GM23338 (cell line): Measurements from ENCODE around the gene NDUFS6. TPM values are rescaled to one million over a fixed set of nuclear protein-coding genes. Genes with fewer than 3 reads are reported as not detected.

Experiments used
- ATAC-seq: fragments of 200-7000 bp; cut with Tn5 transposase; 3 replicates; pipeline ENCODE4 v1.9.1; 2020
- DNase-seq: peaks from one replicate; pipeline ENCODE4 v3.0.0-alpha.2; 2015; ENCODE audit warnings: low spot score
- H2AFZ ChIP-seq: fragments of 200-600 bp; sonication (generic); 2 replicates; pipeline ENCODE4 v1.8.0; 2016; ENCODE audit warnings: antibody characterized with exemption, mild to moderate bottlenecking, moderate library complexity
- H3F3A ChIP-seq: fragments of 200-600 bp; sonication (generic); replicated peaks from 2 replicates; pipeline ENCODE4 v1.8.0; 2017; ENCODE audit warnings: antibody characterized with exemption, mixed run types, low read depth
- H3K27ac ChIP-seq: fragments of 200-600 bp; sonication (generic); 2 replicates; pipeline ENCODE4 v1.6.1; 2016; ENCODE audit warnings: low read depth
- H3K27me3 ChIP-seq: fragments of 200-600 bp; sonication (generic); 2 replicates; pipeline ENCODE4 v1.8.0; 2016; ENCODE audit warnings: mild to moderate bottlenecking, mixed run types, moderate library complexity; ENCODE audit not compliant: insufficient read depth
- H3K36me3 ChIP-seq: fragments of 200-600 bp; sonication (generic); 2 replicates; pipeline ENCODE4 v1.8.0; 2016; ENCODE audit warnings: mild to moderate bottlenecking; ENCODE audit not compliant: insufficient read depth
- H3K4me1 ChIP-seq: fragments of 200-600 bp; sonication (generic); 2 replicates; pipeline ENCODE4 v1.8.0; 2016; ENCODE audit warnings: mild to moderate bottlenecking, moderate library complexity; ENCODE audit not compliant: insufficient read depth
- H3K4me2 ChIP-seq: fragments of 200-600 bp; sonication (generic); 2 replicates; pipeline ENCODE4 v1.7.1; 2017; ENCODE audit warnings: mixed run types
- H3K4me3 ChIP-seq: fragments of 200-600 bp; sonication (generic); 2 replicates; pipeline ENCODE4 v1.6.1; 2016; ENCODE audit warnings: mixed run types
- H3K79me2 ChIP-seq: fragments of 200-600 bp; sonication (generic); replicated peaks from 2 replicates; pipeline ENCODE4 v1.8.0; 2017; ENCODE audit warnings: mild to moderate bottlenecking; ENCODE audit not compliant: insufficient read depth
- H3K9me2 ChIP-seq: fragments of 200-600 bp; sonication (generic); 2 replicates; pipeline ENCODE4 v1.8.0; 2017; ENCODE audit not compliant: insufficient read depth
- H4K20me1 ChIP-seq: fragments of 200-600 bp; sonication (generic); replicated peaks from 2 replicates; pipeline ENCODE4 v1.8.0; 2017; ENCODE audit warnings: mild to moderate bottlenecking; ENCODE audit not compliant: insufficient read depth
- H3K27ac Mint-ChIP-seq: 2 replicates; pipeline ENCODE4 v1.8.0; 2020; ENCODE audit warnings: inconsistent platforms, mild to moderate bottlenecking, moderate library complexity, mixed read lengths
- H3K27me3 Mint-ChIP-seq: 3 replicates; pipeline ENCODE4 v1.8.0; 2022; ENCODE audit warnings: low read depth, mild to moderate bottlenecking, moderate library complexity, mixed read lengths, inconsistent platforms; ENCODE audit not compliant: insufficient read depth, poor library complexity
- H3K36me3 Mint-ChIP-seq: 3 replicates; pipeline ENCODE4 v1.8.0; 2021; ENCODE audit warnings: low read depth, mild to moderate bottlenecking, inconsistent platforms, moderate library complexity, mixed read lengths
- H3K4me1 Mint-ChIP-seq: 3 replicates; pipeline ENCODE4 v1.8.0; 2020; ENCODE audit warnings: mild to moderate bottlenecking, inconsistent platforms, mixed read lengths
- H3K4me3 Mint-ChIP-seq: 3 replicates; pipeline ENCODE4 v1.8.0; 2021; ENCODE audit warnings: moderate library complexity, mild to moderate bottlenecking, inconsistent platforms, mixed read lengths
- H3K9me3 Mint-ChIP-seq: 3 replicates; pipeline ENCODE4 v1.8.0; 2020; ENCODE audit warnings: moderate library complexity, mild to moderate bottlenecking, inconsistent platforms, mixed read lengths
- CREB1 ChIP-seq: fragments of 250-450 bp; sonication (Bioruptor Pico); IDR thresholded peaks from 2 replicates; pipeline ENCODE4 v1.5.0; 2020; ENCODE audit warnings: low read depth, mild to moderate bottlenecking, moderate library complexity
- EZH2 ChIP-seq: fragments of 200-600 bp; sonication (generic); IDR thresholded peaks from one replicate; pipeline ENCODE4 v1.8.0; 2017; ENCODE audit warnings: antibody characterized with exemption, mild to moderate bottlenecking, low read depth; ENCODE audit not compliant: unreplicated experiment
- EZH2phosphoT487 ChIP-seq: fragments of 200-600 bp; sonication (generic); IDR thresholded peaks from one replicate; pipeline ENCODE4 v1.8.1; 2018; ENCODE audit warnings: antibody characterized with exemption; ENCODE audit not compliant: unreplicated experiment
- JUNB ChIP-seq: IDR thresholded peaks from one replicate; pipeline ENCODE4 v1.6.1; 2016; ENCODE audit warnings: antibody characterized with exemption; ENCODE audit not compliant: unreplicated experiment
- NANOG ChIP-seq: IDR thresholded peaks from 2 replicates; pipeline ENCODE4 v1.6.1; 2016; ENCODE audit warnings: antibody characterized with exemption, borderline replicate concordance
- POLR2AphosphoS5 ChIP-seq: IDR thresholded peaks from 2 replicates; pipeline ENCODE4 v1.6.1; 2016; ENCODE audit warnings: antibody characterized with exemption, low read depth
- STAT1 ChIP-seq: IDR thresholded peaks from one replicate; pipeline ENCODE4 v1.6.1; 2016; ENCODE audit warnings: antibody characterized with exemption; ENCODE audit not compliant: unreplicated experiment
- ZNF114 ChIP-seq: fragments of 250-450 bp; sonication (Bioruptor Pico); IDR thresholded peaks from 2 replicates; pipeline ENCODE4 v1.5.0; 2020; ENCODE audit warnings: mild to moderate bottlenecking, moderate library complexity
- ZNF331 ChIP-seq: fragments of 250-450 bp; sonication (Bioruptor Pico); IDR thresholded peaks from 2 replicates; pipeline ENCODE4 v1.5.0; 2020; ENCODE audit warnings: low read depth, mild to moderate bottlenecking, moderate library complexity
- polyA plus RNA-seq: library from polyadenylated mRNA; unstranded; fragments of >200 nt; fragmentation: Nextera tagmentation; extraction: Ambion mirVana; gene quantifications from 2 replicates; pipeline ENCODE4 v1.2.1, GENCODE V29; 2016
- total RNA-seq: library from RNA; depleted of rRNA; stranded (reverse); fragments of >200 nt; shearing (Covaris generic); gene quantifications from 2 replicates; pipeline ENCODE4 v1.2.3, GENCODE V29; 2014
- TF ChIP-seq, protein P1 (sequence below): fragments of 250-450 bp; sonication (Bioruptor Pico); IDR thresholded peaks from 2 replicates; pipeline ENCODE4 v1.5.0; 2020; ENCODE audit warnings: mild to moderate bottlenecking, moderate library complexity
- TF ChIP-seq, protein P2 (sequence below), 2 experiments: fragments of 200-600 bp in 1 of 2; sonication (generic) in 1 of 2; conservative IDR thresholded peaks; 2 replicates each; pipeline versions ENCODE4 v1.5.1 to v1.6.1; 2016 to 2017; ENCODE audit warnings: antibody characterized with exemption in 2 of 2, low read depth in 2 of 2, mild to moderate bottlenecking in 2 of 2, moderate library complexity in 1 of 2
- TF ChIP-seq, protein P3 (sequence below): IDR thresholded peaks from one replicate; pipeline ENCODE4 v1.6.1; 2018; ENCODE audit warnings: antibody characterized with exemption; ENCODE audit not compliant: unreplicated experiment
- TF ChIP-seq, protein P4 (sequence below): IDR thresholded peaks from 2 replicates; pipeline ENCODE4 v1.6.1; 2016; ENCODE audit warnings: antibody characterized with exemption

The NDUFS6 gene
- total and polyA plus RNA-seq, 2 experiments from 2014 or later: 94.8 to 289 TPM

DNA sequence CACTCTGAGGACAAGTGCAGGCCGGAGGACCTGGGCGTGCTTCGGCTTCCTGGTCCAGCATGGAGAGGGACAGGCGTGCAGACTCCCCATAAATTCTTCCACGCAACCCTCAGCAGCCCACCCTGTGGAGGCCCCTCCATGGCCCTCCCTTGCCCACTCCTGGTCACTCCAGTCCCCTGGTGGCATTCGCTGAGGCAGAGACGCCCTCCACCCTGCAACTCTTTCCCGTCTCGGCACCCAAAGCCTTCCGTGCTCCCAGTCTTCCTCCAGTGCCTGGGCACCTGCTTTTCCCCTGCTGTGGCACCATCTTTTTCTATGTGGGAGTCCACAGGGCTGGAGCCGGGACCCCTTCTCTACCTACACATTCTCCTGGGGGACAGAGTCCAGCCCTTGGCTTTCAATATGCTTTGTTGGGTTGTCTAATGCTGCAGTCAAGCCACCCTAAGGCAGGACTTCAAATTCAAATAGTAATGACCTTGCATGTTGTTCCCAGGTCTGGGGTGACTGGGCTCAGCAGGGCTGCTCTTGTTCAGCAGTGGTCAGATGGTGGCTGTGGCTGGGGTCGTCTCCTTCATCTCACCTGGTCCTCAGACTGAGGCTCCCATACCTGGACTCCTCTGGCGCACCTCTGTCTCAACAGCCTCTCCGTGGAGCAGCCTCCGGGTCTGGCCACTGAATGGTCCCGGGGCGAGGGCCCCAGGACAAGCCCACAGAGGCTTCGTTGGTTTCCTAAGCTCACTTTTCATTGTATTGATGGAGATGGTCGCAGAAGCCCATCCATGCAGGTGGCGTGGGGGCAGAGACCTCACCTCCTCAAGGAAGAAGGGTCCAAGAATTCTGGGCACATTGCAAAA lies 16.8 kb upstream of the NDUFS6 start:
- peaks cover 10% of the 10 kb centered on the region for H3K27me3 Mint-ChIP-seq
- H3K9me3 Mint-ChIP-seq: no peaks in the 10 kb centered on the region; the same call in 2 of the 3 replicates
- Histone ChIP-seq H3F3A (no peaks in the 10 kb centered on the region), H3K4me1 (no peaks in the 10 kb centered on the region; the same call in 1 of the 2 replicates), H3K27ac (no peak overlapping the region), H3K27me3 (no peaks in the 10 kb centered on the region), H3K79me2 (no peaks in the 10 kb centered on the region), H4K20me1 (no peaks in the 10 kb centered on the region), H3K4me2 (no peak overlapping the region), H3K36me3 (no peaks in the 10 kb centered on the region), H3K9me2 (no peaks in the 10 kb centered on the region), H3K4me3 (no peak overlapping the region), H2AFZ (no peak overlapping the region)
- DNase-seq: no peak
- no peak for ATAC-seq
- peaks cover 13% of the 10 kb centered on the region for H3K4me1 Mint-ChIP-seq
- TF ChIP-seq CREB1 (CRISPR knock-in tag) (no peak), EZH2phosphoT487 (no peak), JUNB (no peak), STAT1 (no peak), ZNF114 (CRISPR knock-in tag) (no peak), ZNF331 (CRISPR knock-in tag) (no peak), NANOG (no peak), POLR2AphosphoS5 (no peak), EZH2 (no peak)
- TF ChIP-seq, protein P1, sequence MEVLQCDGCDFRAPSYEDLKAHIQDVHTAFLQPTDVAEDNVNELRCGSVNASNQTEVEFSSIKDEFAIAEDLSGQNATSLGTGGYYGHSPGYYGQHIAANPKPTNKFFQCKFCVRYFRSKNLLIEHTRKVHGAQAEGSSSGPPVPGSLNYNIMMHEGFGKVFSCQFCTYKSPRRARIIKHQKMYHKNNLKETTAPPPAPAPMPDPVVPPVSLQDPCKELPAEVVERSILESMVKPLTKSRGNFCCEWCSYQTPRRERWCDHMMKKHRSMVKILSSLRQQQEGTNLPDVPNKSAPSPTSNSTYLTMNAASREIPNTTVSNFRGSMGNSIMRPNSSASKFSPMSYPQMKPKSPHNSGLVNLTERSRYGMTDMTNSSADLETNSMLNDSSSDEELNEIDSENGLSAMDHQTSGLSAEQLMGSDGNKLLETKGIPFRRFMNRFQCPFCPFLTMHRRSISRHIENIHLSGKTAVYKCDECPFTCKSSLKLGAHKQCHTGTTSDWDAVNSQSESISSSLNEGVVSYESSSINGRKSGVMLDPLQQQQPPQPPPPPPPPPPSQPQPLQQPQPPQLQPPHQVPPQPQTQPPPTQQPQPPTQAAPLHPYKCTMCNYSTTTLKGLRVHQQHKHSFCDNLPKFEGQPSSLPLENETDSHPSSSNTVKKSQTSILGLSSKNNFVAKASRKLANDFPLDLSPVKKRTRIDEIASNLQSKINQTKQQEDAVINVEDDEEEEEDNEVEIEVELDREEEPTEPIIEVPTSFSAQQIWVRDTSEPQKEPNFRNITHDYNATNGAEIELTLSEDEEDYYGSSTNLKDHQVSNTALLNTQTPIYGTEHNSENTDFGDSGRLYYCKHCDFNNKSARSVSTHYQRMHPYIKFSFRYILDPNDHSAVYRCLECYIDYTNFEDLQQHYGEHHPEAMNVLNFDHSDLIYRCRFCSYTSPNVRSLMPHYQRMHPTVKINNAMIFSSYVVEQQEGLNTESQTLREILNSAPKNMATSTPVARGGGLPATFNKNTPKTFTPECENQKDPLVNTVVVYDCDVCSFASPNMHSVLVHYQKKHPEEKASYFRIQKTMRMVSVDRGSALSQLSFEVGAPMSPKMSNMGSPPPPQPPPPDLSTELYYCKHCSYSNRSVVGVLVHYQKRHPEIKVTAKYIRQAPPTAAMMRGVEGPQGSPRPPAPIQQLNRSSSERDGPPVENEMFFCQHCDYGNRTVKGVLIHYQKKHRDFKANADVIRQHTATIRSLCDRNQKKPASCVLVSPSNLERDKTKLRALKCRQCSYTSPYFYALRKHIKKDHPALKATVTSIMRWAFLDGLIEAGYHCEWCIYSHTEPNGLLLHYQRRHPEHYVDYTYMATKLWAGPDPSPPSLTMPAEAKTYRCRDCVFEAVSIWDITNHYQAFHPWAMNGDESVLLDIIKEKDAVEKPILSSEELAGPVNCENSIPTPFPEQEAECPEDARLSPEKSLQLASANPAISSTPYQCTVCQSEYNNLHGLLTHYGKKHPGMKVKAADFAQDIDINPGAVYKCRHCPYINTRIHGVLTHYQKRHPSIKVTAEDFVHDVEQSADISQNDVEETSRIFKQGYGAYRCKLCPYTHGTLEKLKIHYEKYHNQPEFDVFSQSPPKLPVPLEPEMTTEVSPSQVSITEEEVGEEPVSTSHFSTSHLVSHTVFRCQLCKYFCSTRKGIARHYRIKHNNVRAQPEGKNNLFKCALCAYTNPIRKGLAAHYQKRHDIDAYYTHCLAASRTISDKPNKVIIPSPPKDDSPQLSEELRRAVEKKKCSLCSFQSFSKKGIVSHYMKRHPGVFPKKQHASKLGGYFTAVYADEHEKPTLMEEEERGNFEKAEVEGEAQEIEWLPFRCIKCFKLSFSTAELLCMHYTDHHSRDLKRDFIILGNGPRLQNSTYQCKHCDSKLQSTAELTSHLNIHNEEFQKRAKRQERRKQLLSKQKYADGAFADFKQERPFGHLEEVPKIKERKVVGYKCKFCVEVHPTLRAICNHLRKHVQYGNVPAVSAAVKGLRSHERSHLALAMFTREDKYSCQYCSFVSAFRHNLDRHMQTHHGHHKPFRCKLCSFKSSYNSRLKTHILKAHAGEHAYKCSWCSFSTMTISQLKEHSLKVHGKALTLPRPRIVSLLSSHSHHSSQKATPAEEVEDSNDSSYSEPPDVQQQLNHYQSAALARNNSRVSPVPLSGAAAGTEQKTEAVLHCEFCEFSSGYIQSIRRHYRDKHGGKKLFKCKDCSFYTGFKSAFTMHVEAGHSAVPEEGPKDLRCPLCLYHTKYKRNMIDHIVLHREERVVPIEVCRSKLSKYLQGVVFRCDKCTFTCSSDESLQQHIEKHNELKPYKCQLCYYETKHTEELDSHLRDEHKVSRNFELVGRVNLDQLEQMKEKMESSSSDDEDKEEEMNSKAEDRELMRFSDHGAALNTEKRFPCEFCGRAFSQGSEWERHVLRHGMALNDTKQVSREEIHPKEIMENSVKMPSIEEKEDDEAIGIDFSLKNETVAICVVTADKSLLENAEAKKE (CRISPR knock-in tag): no peak
- TF ChIP-seq, protein P2, sequence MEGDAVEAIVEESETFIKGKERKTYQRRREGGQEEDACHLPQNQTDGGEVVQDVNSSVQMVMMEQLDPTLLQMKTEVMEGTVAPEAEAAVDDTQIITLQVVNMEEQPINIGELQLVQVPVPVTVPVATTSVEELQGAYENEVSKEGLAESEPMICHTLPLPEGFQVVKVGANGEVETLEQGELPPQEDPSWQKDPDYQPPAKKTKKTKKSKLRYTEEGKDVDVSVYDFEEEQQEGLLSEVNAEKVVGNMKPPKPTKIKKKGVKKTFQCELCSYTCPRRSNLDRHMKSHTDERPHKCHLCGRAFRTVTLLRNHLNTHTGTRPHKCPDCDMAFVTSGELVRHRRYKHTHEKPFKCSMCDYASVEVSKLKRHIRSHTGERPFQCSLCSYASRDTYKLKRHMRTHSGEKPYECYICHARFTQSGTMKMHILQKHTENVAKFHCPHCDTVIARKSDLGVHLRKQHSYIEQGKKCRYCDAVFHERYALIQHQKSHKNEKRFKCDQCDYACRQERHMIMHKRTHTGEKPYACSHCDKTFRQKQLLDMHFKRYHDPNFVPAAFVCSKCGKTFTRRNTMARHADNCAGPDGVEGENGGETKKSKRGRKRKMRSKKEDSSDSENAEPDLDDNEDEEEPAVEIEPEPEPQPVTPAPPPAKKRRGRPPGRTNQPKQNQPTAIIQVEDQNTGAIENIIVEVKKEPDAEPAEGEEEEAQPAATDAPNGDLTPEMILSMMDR (conservative IDR thresholded peaks at IDR 0.05; ENCODE audit: low read depth in 2 of 2): no peak
- TF ChIP-seq, protein P3, sequence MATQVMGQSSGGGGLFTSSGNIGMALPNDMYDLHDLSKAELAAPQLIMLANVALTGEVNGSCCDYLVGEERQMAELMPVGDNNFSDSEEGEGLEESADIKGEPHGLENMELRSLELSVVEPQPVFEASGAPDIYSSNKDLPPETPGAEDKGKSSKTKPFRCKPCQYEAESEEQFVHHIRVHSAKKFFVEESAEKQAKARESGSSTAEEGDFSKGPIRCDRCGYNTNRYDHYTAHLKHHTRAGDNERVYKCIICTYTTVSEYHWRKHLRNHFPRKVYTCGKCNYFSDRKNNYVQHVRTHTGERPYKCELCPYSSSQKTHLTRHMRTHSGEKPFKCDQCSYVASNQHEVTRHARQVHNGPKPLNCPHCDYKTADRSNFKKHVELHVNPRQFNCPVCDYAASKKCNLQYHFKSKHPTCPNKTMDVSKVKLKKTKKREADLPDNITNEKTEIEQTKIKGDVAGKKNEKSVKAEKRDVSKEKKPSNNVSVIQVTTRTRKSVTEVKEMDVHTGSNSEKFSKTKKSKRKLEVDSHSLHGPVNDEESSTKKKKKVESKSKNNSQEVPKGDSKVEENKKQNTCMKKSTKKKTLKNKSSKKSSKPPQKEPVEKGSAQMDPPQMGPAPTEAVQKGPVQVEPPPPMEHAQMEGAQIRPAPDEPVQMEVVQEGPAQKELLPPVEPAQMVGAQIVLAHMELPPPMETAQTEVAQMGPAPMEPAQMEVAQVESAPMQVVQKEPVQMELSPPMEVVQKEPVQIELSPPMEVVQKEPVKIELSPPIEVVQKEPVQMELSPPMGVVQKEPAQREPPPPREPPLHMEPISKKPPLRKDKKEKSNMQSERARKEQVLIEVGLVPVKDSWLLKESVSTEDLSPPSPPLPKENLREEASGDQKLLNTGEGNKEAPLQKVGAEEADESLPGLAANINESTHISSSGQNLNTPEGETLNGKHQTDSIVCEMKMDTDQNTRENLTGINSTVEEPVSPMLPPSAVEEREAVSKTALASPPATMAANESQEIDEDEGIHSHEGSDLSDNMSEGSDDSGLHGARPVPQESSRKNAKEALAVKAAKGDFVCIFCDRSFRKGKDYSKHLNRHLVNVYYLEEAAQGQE: no peak
- TF ChIP-seq, protein P4, sequence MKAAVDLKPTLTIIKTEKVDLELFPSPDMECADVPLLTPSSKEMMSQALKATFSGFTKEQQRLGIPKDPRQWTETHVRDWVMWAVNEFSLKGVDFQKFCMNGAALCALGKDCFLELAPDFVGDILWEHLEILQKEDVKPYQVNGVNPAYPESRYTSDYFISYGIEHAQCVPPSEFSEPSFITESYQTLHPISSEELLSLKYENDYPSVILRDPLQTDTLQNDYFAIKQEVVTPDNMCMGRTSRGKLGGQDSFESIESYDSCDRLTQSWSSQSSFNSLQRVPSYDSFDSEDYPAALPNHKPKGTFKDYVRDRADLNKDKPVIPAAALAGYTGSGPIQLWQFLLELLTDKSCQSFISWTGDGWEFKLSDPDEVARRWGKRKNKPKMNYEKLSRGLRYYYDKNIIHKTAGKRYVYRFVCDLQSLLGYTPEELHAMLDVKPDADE: no peak
- H3K27ac Mint-ChIP-seq: no peak overlapping the region
- no peaks in the 10 kb centered on the region for H3K36me3 Mint-ChIP-seq
- no peak overlapping the region for H3K4me3 Mint-ChIP-seq
